HepG2 (cell line): ENCODE data around the gene JMJD8. TPM values are rescaled to one million over a fixed set of nuclear protein-coding genes. Genes with fewer than 3 reads are reported as not detected.
A peak's percentile ranks its signal among the peaks of the same experiment; 100 is the strongest.

Experiments
- ATRX ChIP-seq: sonication (generic); formaldehyde crosslinking; IDR thresholded peaks from 2 replicates; pipeline ENCODE4 v1.4.0; 2020; ENCODE audit warnings: missing genetic modification reagents, borderline replicate concordance
- CC2D1A ChIP-seq: sonication (generic); formaldehyde crosslinking; IDR thresholded peaks from 2 replicates; pipeline ENCODE4 v1.8.1; 2023; ENCODE audit warnings: mild to moderate bottlenecking, missing genetic modification reagents
- CEBPG ChIP-seq: IDR thresholded peaks from 2 replicates; pipeline ENCODE4 v1.6.1; 2016
- GATAD2A ChIP-seq: IDR thresholded peaks from 2 replicates; pipeline ENCODE4 v1.6.1; 2016
- HDAC6 ChIP-seq: fragments of 200-600 bp; sonication (generic); IDR thresholded peaks from 2 replicates; pipeline ENCODE4 v1.7.0; 2017; ENCODE audit warnings: mild to moderate bottlenecking, antibody characterized with exemption, low read length, low read depth
- IKZF1 ChIP-seq: fragments of 450-650 bp; IDR thresholded peaks from 2 replicates; pipeline ENCODE4 v1.7.1; 2016
- MAFG ChIP-seq: sonication (generic); formaldehyde crosslinking; IDR thresholded peaks from 2 replicates; pipeline ENCODE4 v1.5.1; 2020; ENCODE audit warnings: mild to moderate bottlenecking, missing genetic modification reagents
- NFRKB ChIP-seq: fragments of 450-650 bp; IDR thresholded peaks from 2 replicates; pipeline ENCODE4 v1.6.1; 2017
- RNF2 ChIP-seq: fragments of 450-650 bp; conservative IDR thresholded peaks from 2 replicates; pipeline ENCODE4 v1.6.1; 2016; ENCODE audit warnings: low read depth
- SNAPC2 ChIP-seq: sonication (generic); formaldehyde crosslinking; IDR thresholded peaks from 2 replicates; pipeline ENCODE4 v1.8.1; 2022; ENCODE audit warnings: mild to moderate bottlenecking, missing genetic modification reagents
- ZFP36L1 ChIP-seq: sonication (generic); formaldehyde crosslinking; IDR thresholded peaks from 2 replicates; pipeline ENCODE4 v1.8.0; 2022; ENCODE audit warnings: mild to moderate bottlenecking, missing genetic modification reagents, moderate library complexity
- ZNF235 ChIP-seq: sonication (generic); formaldehyde crosslinking; IDR thresholded peaks from 2 replicates; pipeline ENCODE4 v1.8.1; 2023; ENCODE audit warnings: mild to moderate bottlenecking, missing genetic modification reagents, borderline replicate concordance
- ZNF670 ChIP-seq: sonication (generic); formaldehyde crosslinking; IDR thresholded peaks from 2 replicates; pipeline ENCODE4 v1.8.0; 2022; ENCODE audit warnings: mild to moderate bottlenecking, missing genetic modification reagents, borderline replicate concordance
- ZNF878 ChIP-seq: sonication (generic); formaldehyde crosslinking; IDR thresholded peaks from 2 replicates; pipeline ENCODE4 v1.8.1; 2023; ENCODE audit warnings: mild to moderate bottlenecking, missing genetic modification reagents, moderate library complexity
- polyA plus RNA-seq, 8 experiments: library from polyadenylated mRNA; depleted of rRNA in 3 of 8; stranded (reverse) in 7 of 8; unstranded in 1 of 8; fragments of >200 nt; fragmentation: Illumina TruSeq in 4 of 8; extraction: Trizol in 4 of 8; gene quantifications; 2 replicates each; pipeline versions ENCODE4 v1.2.1 to v1.2.3, GENCODE V29; 2011 to 2016; ENCODE audit warnings: low read depth in 4 of 8, missing spikeins in 1 of 8, mixed read lengths in 1 of 8; ENCODE audit not compliant: insufficient read depth in 1 of 8
- total RNA-seq, 5 experiments: library from RNA; depleted of rRNA; stranded (reverse); fragments of >200 nt; fragmentation: Illumina TruSeq; extraction: Trizol; gene quantifications; 2 replicates each; pipeline ENCODE4 v1.2.3, GENCODE V29; 2016; ENCODE audit warnings: low read depth in 1 of 5
- TF ChIP-seq, protein P1 (sequence below): sonication (generic); formaldehyde crosslinking; IDR thresholded peaks from 2 replicates; pipeline ENCODE4 v1.5.1; 2020; ENCODE audit warnings: missing genetic modification reagents, mild to moderate bottlenecking, borderline replicate concordance
- TF ChIP-seq, protein P2 (sequence below): sonication (generic); formaldehyde crosslinking; IDR thresholded peaks from 2 replicates; pipeline ENCODE4; 2020; ENCODE audit warnings: missing genetic modification reagents, mild to moderate bottlenecking, borderline replicate concordance
- TF ChIP-seq, protein P3 (sequence below): sonication (generic); formaldehyde crosslinking; IDR thresholded peaks from 2 replicates; pipeline ENCODE4 v1.4.0; 2020; ENCODE audit warnings: missing genetic modification reagents
- TF ChIP-seq, protein P4 (sequence below): sonication (generic); formaldehyde crosslinking; IDR thresholded peaks from 2 replicates; pipeline ENCODE4 v1.4.0; 2020; ENCODE audit warnings: missing genetic modification reagents
- TF ChIP-seq, protein P5 (sequence below): sonication (generic); formaldehyde crosslinking; IDR thresholded peaks from 2 replicates; pipeline ENCODE4 v1.4.0; 2020; ENCODE audit warnings: low read depth, missing genetic modification reagents

The JMJD8 gene
- total and polyA plus RNA-seq, 2 of the 13 experiments (the other 11 are each of a cell fraction or from before 2014, with no cell fraction given) = 2.6 to 11.8 TPM

DNA sequence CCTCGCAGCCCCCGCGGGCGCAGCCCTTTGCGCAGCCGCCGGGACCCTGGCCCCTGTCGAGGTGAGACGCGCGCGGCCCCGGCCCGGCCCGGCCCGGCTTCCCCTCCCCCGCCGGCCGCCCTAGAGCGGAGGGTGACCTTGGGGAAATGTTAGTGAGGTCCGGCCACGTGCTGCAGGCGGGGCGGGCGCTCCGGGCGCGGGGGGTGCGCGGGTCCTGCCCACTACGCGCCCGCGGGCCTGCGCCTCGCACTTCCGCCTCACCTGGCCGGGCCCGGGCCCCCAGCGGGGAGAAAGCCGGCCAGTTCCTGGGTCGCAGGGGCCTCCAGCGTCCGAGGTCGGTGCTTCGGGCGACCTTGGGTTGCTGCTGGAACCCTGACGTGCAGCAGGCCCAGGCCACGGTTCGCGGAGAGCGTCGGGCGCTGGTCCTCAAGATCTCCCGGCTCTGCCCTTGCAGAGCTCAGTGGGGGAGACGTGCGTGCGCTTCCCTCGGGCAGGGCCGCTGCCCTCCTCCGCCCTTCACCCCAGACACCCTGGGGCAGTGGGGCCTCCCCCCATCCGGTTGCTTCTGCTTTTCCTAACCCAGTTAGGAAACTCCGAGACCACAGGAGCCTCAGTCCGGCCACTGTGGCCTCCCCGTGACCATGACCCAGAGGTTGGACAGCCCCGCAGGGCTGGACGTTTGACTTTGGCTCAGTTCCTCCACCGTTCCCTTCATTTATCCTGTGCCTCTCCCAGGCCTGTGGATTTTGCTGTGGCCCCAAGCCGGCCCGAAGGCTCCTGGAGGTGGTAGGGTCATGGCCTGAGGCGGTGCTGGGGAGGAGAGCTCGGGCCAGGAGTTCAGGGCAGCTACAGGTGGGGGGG, 41.7 kb downstream of the JMJD8 start (continued):
- TF ChIP-seq, protein P1, sequence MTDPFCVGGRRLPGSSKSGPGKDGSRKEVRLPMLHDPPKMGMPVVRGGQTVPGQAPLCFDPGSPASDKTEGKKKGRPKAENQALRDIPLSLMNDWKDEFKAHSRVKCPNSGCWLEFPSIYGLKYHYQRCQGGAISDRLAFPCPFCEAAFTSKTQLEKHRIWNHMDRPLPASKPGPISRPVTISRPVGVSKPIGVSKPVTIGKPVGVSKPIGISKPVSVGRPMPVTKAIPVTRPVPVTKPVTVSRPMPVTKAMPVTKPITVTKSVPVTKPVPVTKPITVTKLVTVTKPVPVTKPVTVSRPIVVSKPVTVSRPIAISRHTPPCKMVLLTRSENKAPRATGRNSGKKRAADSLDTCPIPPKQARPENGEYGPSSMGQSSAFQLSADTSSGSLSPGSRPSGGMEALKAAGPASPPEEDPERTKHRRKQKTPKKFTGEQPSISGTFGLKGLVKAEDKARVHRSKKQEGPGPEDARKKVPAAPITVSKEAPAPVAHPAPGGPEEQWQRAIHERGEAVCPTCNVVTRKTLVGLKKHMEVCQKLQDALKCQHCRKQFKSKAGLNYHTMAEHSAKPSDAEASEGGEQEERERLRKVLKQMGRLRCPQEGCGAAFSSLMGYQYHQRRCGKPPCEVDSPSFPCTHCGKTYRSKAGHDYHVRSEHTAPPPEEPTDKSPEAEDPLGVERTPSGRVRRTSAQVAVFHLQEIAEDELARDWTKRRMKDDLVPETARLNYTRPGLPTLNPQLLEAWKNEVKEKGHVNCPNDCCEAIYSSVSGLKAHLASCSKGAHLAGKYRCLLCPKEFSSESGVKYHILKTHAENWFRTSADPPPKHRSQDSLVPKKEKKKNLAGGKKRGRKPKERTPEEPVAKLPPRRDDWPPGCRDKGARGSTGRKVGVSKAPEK (CRISPR knock-in tag) = no peak
- TF ChIP-seq ZNF235 (CRISPR knock-in tag) (0 out of 2 replicates have a peak, but pooled peaks have one; percentile 27), ATRX (CRISPR knock-in tag) (no peak), IKZF1 (no peak), CC2D1A (no peak), RNF2 (peak; percentile 76), ZNF878 (CRISPR knock-in tag) (no peak), SNAPC2 (CRISPR knock-in tag) (0 out of 2 replicates have a peak, but pooled peaks have one; percentile 57), CEBPG (no peak), MAFG (no peak), ZFP36L1 (CRISPR knock-in tag) (no peak), NFRKB (no peak), HDAC6 (no peak), GATAD2A (CRISPR knock-in tag) (0 out of 2 replicates have a peak, but pooled peaks have one; percentile 29), ZNF670 (no peak)
- TF ChIP-seq, protein P2, sequence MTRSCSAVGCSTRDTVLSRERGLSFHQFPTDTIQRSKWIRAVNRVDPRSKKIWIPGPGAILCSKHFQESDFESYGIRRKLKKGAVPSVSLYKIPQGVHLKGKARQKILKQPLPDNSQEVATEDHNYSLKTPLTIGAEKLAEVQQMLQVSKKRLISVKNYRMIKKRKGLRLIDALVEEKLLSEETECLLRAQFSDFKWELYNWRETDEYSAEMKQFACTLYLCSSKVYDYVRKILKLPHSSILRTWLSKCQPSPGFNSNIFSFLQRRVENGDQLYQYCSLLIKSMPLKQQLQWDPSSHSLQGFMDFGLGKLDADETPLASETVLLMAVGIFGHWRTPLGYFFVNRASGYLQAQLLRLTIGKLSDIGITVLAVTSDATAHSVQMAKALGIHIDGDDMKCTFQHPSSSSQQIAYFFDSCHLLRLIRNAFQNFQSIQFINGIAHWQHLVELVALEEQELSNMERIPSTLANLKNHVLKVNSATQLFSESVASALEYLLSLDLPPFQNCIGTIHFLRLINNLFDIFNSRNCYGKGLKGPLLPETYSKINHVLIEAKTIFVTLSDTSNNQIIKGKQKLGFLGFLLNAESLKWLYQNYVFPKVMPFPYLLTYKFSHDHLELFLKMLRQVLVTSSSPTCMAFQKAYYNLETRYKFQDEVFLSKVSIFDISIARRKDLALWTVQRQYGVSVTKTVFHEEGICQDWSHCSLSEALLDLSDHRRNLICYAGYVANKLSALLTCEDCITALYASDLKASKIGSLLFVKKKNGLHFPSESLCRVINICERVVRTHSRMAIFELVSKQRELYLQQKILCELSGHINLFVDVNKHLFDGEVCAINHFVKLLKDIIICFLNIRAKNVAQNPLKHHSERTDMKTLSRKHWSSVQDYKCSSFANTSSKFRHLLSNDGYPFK (CRISPR knock-in tag) = 0 out of 2 replicates have a peak, but pooled peaks have one; percentile 25
- TF ChIP-seq, protein P3, sequence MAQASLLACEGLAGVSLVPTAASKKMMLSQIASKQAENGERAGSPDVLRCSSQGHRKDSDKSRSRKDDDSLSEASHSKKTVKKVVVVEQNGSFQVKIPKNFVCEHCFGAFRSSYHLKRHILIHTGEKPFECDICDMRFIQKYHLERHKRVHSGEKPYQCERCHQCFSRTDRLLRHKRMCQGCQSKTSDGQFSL (CRISPR knock-in tag) = peak; percentile 82
- TF ChIP-seq, protein P4, sequence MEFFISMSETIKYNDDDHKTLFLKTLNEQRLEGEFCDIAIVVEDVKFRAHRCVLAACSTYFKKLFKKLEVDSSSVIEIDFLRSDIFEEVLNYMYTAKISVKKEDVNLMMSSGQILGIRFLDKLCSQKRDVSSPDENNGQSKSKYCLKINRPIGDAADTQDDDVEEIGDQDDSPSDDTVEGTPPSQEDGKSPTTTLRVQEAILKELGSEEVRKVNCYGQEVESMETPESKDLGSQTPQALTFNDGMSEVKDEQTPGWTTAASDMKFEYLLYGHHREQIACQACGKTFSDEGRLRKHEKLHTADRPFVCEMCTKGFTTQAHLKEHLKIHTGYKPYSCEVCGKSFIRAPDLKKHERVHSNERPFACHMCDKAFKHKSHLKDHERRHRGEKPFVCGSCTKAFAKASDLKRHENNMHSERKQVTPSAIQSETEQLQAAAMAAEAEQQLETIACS = peak; percentile 70
- TF ChIP-seq, protein P5, sequence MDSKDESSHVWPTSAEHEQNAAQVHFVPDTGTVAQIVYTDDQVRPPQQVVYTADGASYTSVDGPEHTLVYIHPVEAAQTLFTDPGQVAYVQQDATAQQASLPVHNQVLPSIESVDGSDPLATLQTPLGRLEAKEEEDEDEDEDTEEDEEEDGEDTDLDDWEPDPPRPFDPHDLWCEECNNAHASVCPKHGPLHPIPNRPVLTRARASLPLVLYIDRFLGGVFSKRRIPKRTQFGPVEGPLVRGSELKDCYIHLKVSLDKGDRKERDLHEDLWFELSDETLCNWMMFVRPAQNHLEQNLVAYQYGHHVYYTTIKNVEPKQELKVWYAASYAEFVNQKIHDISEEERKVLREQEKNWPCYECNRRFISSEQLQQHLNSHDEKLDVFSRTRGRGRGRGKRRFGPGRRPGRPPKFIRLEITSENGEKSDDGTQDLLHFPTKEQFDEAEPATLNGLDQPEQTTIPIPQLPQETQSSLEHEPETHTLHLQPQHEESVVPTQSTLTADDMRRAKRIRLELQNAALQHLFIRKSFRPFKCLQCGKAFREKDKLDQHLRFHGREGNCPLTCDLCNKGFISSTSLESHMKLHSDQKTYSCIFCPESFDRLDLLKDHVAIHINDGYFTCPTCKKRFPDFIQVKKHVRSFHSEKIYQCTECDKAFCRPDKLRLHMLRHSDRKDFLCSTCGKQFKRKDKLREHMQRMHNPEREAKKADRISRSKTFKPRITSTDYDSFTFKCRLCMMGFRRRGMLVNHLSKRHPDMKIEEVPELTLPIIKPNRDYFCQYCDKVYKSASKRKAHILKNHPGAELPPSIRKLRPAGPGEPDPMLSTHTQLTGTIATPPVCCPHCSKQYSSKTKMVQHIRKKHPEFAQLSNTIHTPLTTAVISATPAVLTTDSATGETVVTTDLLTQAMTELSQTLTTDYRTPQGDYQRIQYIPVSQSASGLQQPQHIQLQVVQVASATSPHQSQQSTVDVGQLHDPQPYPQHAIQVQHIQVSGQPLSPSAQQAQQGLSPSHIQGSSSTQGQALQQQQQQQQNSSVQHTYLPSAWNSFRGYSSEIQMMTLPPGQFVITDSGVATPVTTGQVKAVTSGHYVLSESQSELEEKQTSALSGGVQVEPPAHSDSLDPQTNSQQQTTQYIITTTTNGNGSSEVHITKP = no peak; the same call in 1 of the 2 replicates
